Measurements from ENCODE around the gene HOTAIR. TPM values are rescaled to one million over a fixed set of nuclear protein-coding genes. Genes with fewer than 3 reads are reported as not detected.

HOTAIR gene
- total RNA-seq, 1 experiment from 2014 or later = 2.7 TPM

GRCh38 chr12:53961025-53961761 is 13.6 kb downstream of the HOTAIR start:
- DNase-seq (ENCODE audit: low spot score) = no peak

- no peak for DNase-seq (ENCODE audit: low spot score)
These were observed 14.3 kb downstream of the HOTAIR start for GRCh38 chr12:53960187-53961024.

- DNase-seq (ENCODE audit: low spot score) = no peak
These were observed 15.4 kb downstream of the HOTAIR start for GRCh38 chr12:53959314-53959713.

GRCh38 chr12:53958128-53958527 is 16.6 kb downstream of the HOTAIR start:
- DNase-seq (ENCODE audit: low spot score) = no peak

GRCh38 chr12:53956914-53957536 is 17.7 kb downstream of the HOTAIR start:
- no peak for DNase-seq (ENCODE audit: low spot score)

GRCh38 chr12:53956251-53956887 is 18.4 kb downstream of the HOTAIR start:
- no peak for DNase-seq (ENCODE audit: low spot score)

- no peak for DNase-seq (ENCODE audit: low spot score)
These were observed 18.9 kb downstream of the HOTAIR start for GRCh38 chr12:53955776-53956250.

- DNase-seq (ENCODE audit: low spot score) = no peak
These were observed 19.5 kb downstream of the HOTAIR start for GRCh38 chr12:53955036-53955775.

- no peak for DNase-seq (ENCODE audit: low spot score)
These were observed 20.1 kb downstream of the HOTAIR start, which contains the start of gene HOXC12 for GRCh38 chr12:53954694-53955035. Gene HOXC12 (plus strand): TSS chr12:53954903. CDS start chr12:53954930, 27 bp downstream.

GRCh38 chr12:53953831-53954693 is 20.7 kb downstream of the HOTAIR start:
- DNase-seq (ENCODE audit: low spot score) = no peak

GRCh38 chr12:53952871-53953734 is 21.7 kb downstream of the HOTAIR start:
- no peak for DNase-seq (ENCODE audit: low spot score)

- no peak for DNase-seq (ENCODE audit: low spot score)
These were observed 22.4 kb downstream of the HOTAIR start for GRCh38 chr12:53952335-53952694.

- no peak for DNase-seq (ENCODE audit: low spot score)
These were observed 23.0 kb downstream of the HOTAIR start for GRCh38 chr12:53951577-53952334.

GRCh38 chr12:53950789-53951576 is 23.8 kb downstream of the HOTAIR start:
- DNase-seq (ENCODE audit: low spot score) = no peak

- DNase-seq (ENCODE audit: low spot score) = no peak
These were observed 24.3 kb downstream of the HOTAIR start for GRCh38 chr12:53950437-53950773.

- DNase-seq (ENCODE audit: low spot score) = no peak
These were observed 24.9 kb downstream of the HOTAIR start for GRCh38 chr12:53949631-53950436.

Measured in H4 (cell line).